Measurements from ENCODE around the gene AMHR2. TPM values are rescaled to one million over a fixed set of nuclear protein-coding genes. Genes with fewer than 3 reads are reported as not detected.

AMHR2 gene
- total and polyA plus RNA-seq, 4 donors, result 0.02 to 0.52 (median 0.22) TPM; not detected in 1

DNA sequence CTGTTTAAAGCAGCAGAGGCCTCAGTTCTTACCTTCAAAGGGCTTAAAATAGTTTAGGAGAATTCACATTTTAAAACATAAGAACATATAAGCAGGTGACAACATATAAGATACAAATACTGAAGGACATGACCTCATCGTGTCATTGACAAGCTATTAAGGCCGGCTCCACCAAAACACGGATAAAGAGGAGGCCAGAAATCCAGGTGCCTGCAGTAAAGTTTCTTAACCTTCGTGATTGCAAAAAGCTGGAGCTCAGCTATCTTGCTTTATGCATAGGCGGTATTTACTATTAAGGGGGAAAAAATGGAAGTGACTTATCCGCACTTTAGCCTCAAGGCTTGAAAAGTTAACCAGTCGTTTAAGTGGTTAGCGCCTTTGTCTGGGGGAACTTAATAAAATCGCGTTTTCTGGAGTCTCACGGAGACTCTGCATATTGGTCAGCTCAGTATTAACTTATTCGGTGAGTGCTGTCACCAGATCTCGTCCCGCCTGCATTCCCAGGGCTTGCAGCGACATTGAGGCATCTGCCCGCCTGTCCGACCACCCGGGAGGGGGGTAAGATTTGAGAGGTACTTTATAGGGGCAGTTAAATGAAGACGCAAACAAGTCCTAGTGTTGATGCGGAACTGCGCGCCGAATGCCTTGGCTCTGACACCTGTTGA lies 44.8 kb upstream of the AMHR2 start:
- ATAC-seq (ENCODE audit: insufficient read depth, low FRiP score), result no peak
- peak in 2 of 3 donors; percentile 15 to 51 for DNase-seq
- no peak for TF ChIP-seq CTCF (IDR thresholded peaks at IDR 0.05; ENCODE audit: control extremely low read depth, extremely low read depth)

DNA sequence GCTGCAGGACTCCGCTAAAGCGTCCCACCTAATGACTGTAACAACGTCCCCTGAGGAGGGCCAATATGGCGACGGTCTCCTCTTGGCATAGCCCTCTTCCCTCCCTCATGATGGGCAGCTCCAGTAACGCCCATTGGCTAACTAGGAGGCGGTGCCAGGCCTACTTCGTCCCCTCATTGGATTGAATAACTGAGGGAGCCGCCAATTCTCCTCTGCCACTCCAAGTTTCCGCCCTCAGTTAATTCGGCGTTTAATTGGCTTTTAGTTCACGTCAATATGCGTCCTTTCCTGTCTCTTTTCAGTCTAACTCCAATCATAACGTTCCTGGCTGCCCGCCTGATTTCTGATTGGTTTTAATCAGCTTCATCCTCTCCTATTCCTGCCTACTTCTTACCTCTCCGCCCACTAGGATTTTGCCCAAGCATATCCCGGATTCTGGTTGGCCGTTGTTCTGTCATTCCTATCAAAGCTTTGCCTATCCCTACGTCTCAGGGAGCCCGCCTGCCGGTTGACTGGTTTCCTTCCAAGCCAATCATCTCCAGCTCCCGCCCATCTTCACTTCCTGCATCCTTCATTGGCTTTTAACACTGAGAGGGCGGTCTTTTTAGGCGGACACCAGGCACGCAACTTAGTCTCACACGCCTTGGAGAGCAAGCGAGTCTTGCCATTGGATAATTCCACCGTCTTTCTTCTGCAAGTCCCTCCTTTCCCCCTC lies 44.1 kb upstream of the AMHR2 start:
- peak overlapping the region; percentile 33 for H3K4me3 ChIP-seq
- TF ChIP-seq CTCF (IDR thresholded peaks at IDR 0.05; ENCODE audit: control extremely low read depth, extremely low read depth), result no peak
- DNase-seq, result peak; percentile 100
- peak overlapping the region; percentile 87 to 96 for H3K27ac ChIP-seq (ENCODE audit: low read depth in 1 of 2, low read length in 1 of 2)
- no peaks in the 10 kb centered on the region for H3K9me3 ChIP-seq (ENCODE audit: control insufficient read depth in 4 of 4, insufficient read depth in 3 of 4, low read length in 3 of 4)
- peaks cover 7 to 32% (median 30%) of the 10 kb centered on the region in 5 donors for H3K4me1 ChIP-seq (ENCODE audit: control insufficient read depth in 5 of 5, insufficient read depth in 5 of 5, low read length in 5 of 5)
- peaks cover 8 to 23% (median 20%) of the 10 kb centered on the region in 4 donors for H3K36me3 ChIP-seq (ENCODE audit: control insufficient read depth in 4 of 4, insufficient read depth in 4 of 4, low read length in 4 of 4)
- H3K27me3 ChIP-seq (ENCODE audit: control insufficient read depth in 3 of 3, insufficient read depth in 3 of 3, low read length in 2 of 3), result no peaks in the 10 kb centered on the region
- ATAC-seq (ENCODE audit: insufficient read depth, low FRiP score), result peak; percentile 82
- peak overlapping the region; percentile 60 to 96 for H3K9ac ChIP-seq (ENCODE audit: insufficient read depth in 1 of 2, low read length in 2 of 2)
- 0% methylated on average over 29 of the region's 29 CpGs for WGBS, 2 donors

More for the DNA sequence above, 44.8 kb upstream of the AMHR2 start:
- H3K27me3 ChIP-seq (ENCODE audit: control insufficient read depth in 3 of 3, insufficient read depth in 3 of 3, low read length in 2 of 3), result no peaks in the 10 kb centered on the region
- H3K9ac ChIP-seq (ENCODE audit: insufficient read depth in 1 of 2, low read length in 2 of 2), result peak overlapping the region; percentile 60 to 96
- 16% methylated on average over 23 of the region's 23 CpGs for WGBS, 2 donors
- peak overlapping the region; percentile 87 to 96 for H3K27ac ChIP-seq (ENCODE audit: low read depth in 1 of 2, low read length in 1 of 2)
- no peaks in the 10 kb centered on the region for H3K9me3 ChIP-seq (ENCODE audit: control insufficient read depth in 4 of 4, insufficient read depth in 3 of 4, low read length in 3 of 4)
- peaks cover 7 to 32% (median 29%) of the 10 kb centered on the region in 5 donors for H3K4me1 ChIP-seq (ENCODE audit: control insufficient read depth in 5 of 5, insufficient read depth in 5 of 5, low read length in 5 of 5)
- peaks cover 8 to 23% (median 20%) of the 10 kb centered on the region in 4 donors for H3K36me3 ChIP-seq (ENCODE audit: control insufficient read depth in 4 of 4, insufficient read depth in 4 of 4, low read length in 4 of 4)
- peak overlapping the region; percentile 33 for H3K4me3 ChIP-seq

GRCh38 chr12:53380104-53380793 lies 43.4 kb upstream of the AMHR2 start, which contains the start of gene SP1:
SP1 (plus strand) TSS chr12:53380176; CDS start chr12:53380292, 116 bp downstream.
- Histone ChIP-seq H3K9me3 (ENCODE audit: control insufficient read depth in 4 of 4, insufficient read depth in 3 of 4, low read length in 3 of 4) (no peaks in the 10 kb centered on the region), H3K36me3 (ENCODE audit: control insufficient read depth in 4 of 4, insufficient read depth in 4 of 4, low read length in 4 of 4) (peaks cover 8 to 23% (median 21%) of the 10 kb centered on the region in 4 donors), H3K27ac (ENCODE audit: low read depth in 1 of 2, low read length in 1 of 2) (peak within 1 kb of the TSS; percentile 96 to 97), H3K9ac (ENCODE audit: insufficient read depth in 1 of 2, low read length in 2 of 2) (peak within 1 kb of the TSS; percentile 60 to 96), H3K27me3 (ENCODE audit: control insufficient read depth in 3 of 3, insufficient read depth in 3 of 3, low read length in 2 of 3) (no peaks in the 10 kb centered on the region), H3K4me1 (ENCODE audit: control insufficient read depth in 5 of 5, insufficient read depth in 5 of 5, low read length in 5 of 5) (peaks cover 7 to 33% (median 32%) of the 10 kb centered on the region in 5 donors), H3K4me3 (peak within 1 kb of the TSS; percentile 66)
- no peak for TF ChIP-seq CTCF (IDR thresholded peaks at IDR 0.05; ENCODE audit: control extremely low read depth, extremely low read depth)
- ATAC-seq (ENCODE audit: insufficient read depth, low FRiP score) (peak; percentile 87), DNase-seq (peak; percentile 95 to 98 (median 96))
- WGBS, 2 donors, result 1 to 2% methylated on average over 34 to 45 of the region's 71 CpGs

Measured in lung (tissue), 12 donors.